Trophoblast cell (in vitro differentiated cells and primary cell): ENCODE results near the gene KCNIP4.

ENCODE experiments used
- DNase-seq, 2 donors: peaks; one replicate each; pipeline ENCODE4 v3.0.0-alpha.2; 2016
- H2AFZ ChIP-seq: 2 replicates; pipeline ENCODE4 v1.6.1; 2013; ENCODE audit warnings: low read length, moderate library complexity, mild to moderate bottlenecking; ENCODE audit not compliant: insufficient read depth, poor library complexity
- H2AK5ac ChIP-seq: 2 replicates; pipeline ENCODE4 v1.6.1; 2013; ENCODE audit warnings: mild to moderate bottlenecking, low read length
- H2BK120ac ChIP-seq: 2 replicates; pipeline ENCODE4 v1.6.1; 2013; ENCODE audit warnings: low read length, mild to moderate bottlenecking, moderate library complexity; ENCODE audit not compliant: insufficient read depth, poor library complexity
- H2BK12ac ChIP-seq: 2 replicates; pipeline ENCODE4 v1.6.1; 2013; ENCODE audit warnings: mild to moderate bottlenecking, low read length, moderate library complexity
- H2BK5ac ChIP-seq: 2 replicates; pipeline ENCODE4 v1.6.1; 2013; ENCODE audit warnings: low read length, low read depth, moderate library complexity, mild to moderate bottlenecking; ENCODE audit not compliant: poor library complexity
- H3K14ac ChIP-seq: 2 replicates; pipeline ENCODE4 v1.6.1; 2013; ENCODE audit warnings: mild to moderate bottlenecking, low read length
- H3K18ac ChIP-seq: 2 replicates; pipeline ENCODE4 v1.6.1; 2013; ENCODE audit warnings: mild to moderate bottlenecking, low read length
- H3K23ac ChIP-seq: 2 replicates; pipeline ENCODE4 v1.6.1; 2013; ENCODE audit warnings: low read length
- H3K27ac ChIP-seq: 2 replicates; pipeline ENCODE4 v1.5.1; 2013; ENCODE audit warnings: low read depth, mild to moderate bottlenecking, inconsistent platforms, low read length, moderate library complexity
- H3K27me3 ChIP-seq: 2 replicates; pipeline ENCODE4 v1.6.1; 2013; ENCODE audit warnings: inconsistent platforms, mild to moderate bottlenecking, low read length, moderate library complexity; ENCODE audit not compliant: insufficient read depth
- H3K36me3 ChIP-seq, 2 experiments: 1 replicate in 1 of 2; 2 replicates in 1 of 2; pipeline ENCODE4 v1.6.1; 2013; ENCODE audit warnings: low read length in 2 of 2, mild to moderate bottlenecking in 2 of 2, moderate library complexity in 1 of 2; ENCODE audit not compliant: insufficient read depth in 2 of 2, control insufficient read depth in 1 of 2
- H3K4ac ChIP-seq: 2 replicates; pipeline ENCODE4 v1.6.1; 2013; ENCODE audit warnings: low read depth, mild to moderate bottlenecking, low read length, moderate library complexity
- H3K4me1 ChIP-seq, 2 experiments: 1 replicate in 1 of 2; 2 replicates in 1 of 2; pipeline ENCODE4 v1.6.1; 2013; ENCODE audit warnings: low read length in 2 of 2, mild to moderate bottlenecking in 2 of 2, moderate library complexity in 1 of 2; ENCODE audit not compliant: insufficient read depth in 2 of 2, control insufficient read depth in 1 of 2
- H3K4me2 ChIP-seq: 2 replicates; pipeline ENCODE4 v1.6.1; 2013; ENCODE audit warnings: inconsistent platforms, mild to moderate bottlenecking, low read length, moderate library complexity
- H3K4me3 ChIP-seq: 2 replicates; pipeline ENCODE4 v1.5.1; 2013; ENCODE audit warnings: mild to moderate bottlenecking, low read depth, low read length, inconsistent platforms
- H3K79me1 ChIP-seq: one replicate; pipeline ENCODE4 v1.6.1; 2013; ENCODE audit warnings: low read length
- H3K79me2 ChIP-seq: 2 replicates; pipeline ENCODE4 v1.6.1; 2013; ENCODE audit warnings: low read length, mild to moderate bottlenecking; ENCODE audit not compliant: control insufficient read depth, insufficient read depth, poor library complexity
- H3K9ac ChIP-seq: 2 replicates; pipeline ENCODE4 v1.6.1; 2013; ENCODE audit warnings: mild to moderate bottlenecking, low read length
- H3K9me3 ChIP-seq: 2 replicates; pipeline ENCODE4 v1.6.1; 2013; ENCODE audit warnings: low read depth, mild to moderate bottlenecking, control low read depth, inconsistent platforms, low read length; ENCODE audit not compliant: insufficient read depth
- H4K12ac ChIP-seq: 2 replicates; pipeline ENCODE4 v1.6.1; 2013; ENCODE audit warnings: low read depth, mild to moderate bottlenecking, low read length, moderate library complexity
- H4K8ac ChIP-seq: 2 replicates; pipeline ENCODE4 v1.6.1; 2013; ENCODE audit warnings: low read depth, mild to moderate bottlenecking, low read length, moderate library complexity
- H4K91ac ChIP-seq: one replicate; pipeline ENCODE4 v1.6.1; 2013; ENCODE audit warnings: low read depth, mild to moderate bottlenecking, low read length, moderate library complexity
- WGBS: extraction: QIAGEN DNeasy Blood & Tissue Kit; methylation state at CpG from one replicate; pipeline ENCODE4 v1.1.7; 2013; ENCODE audit warnings: missing lambda C conversion rate; ENCODE audit not compliant: insufficient read length, insufficient coverage; ENCODE audit errors: extremely low coverage; 5-methylcytosine and 5-hydroxymethylcytosine counted together

The KCNIP4 gene

GRCh38 chr4:21018817-21019216, 929.8 kb downstream of the KCNIP4 start:
- Histone ChIP-seq H3K36me3 (no peaks in the 10 kb centered on the region), H3K23ac (no peak overlapping the region), H2BK5ac (no peak overlapping the region), H2BK12ac (no peak overlapping the region), H2AFZ (no peak overlapping the region), H3K14ac (no peak overlapping the region), H2BK120ac (no peak overlapping the region), H3K79me2 (no peaks in the 10 kb centered on the region), H3K27ac (no peak overlapping the region), H3K4me1 (no peaks in the 10 kb centered on the region), H3K9ac (no peak overlapping the region), H3K9me3 (no peaks in the 10 kb centered on the region), H2AK5ac (no peak overlapping the region), H3K4ac (no peak overlapping the region), H3K4me3 (no peak overlapping the region), H3K18ac (no peak overlapping the region), H3K27me3 (no peaks in the 10 kb centered on the region), H4K8ac (no peak overlapping the region), H4K91ac (no peak overlapping the region), H3K79me1 (peaks cover 6% of the 10 kb centered on the region), H4K12ac (no peak overlapping the region), H3K4me2 (no peak overlapping the region)
- no CpG with 5 or more reads among the region's 2 CpGs for WGBS
- DNase-seq, result no peak

DNA sequence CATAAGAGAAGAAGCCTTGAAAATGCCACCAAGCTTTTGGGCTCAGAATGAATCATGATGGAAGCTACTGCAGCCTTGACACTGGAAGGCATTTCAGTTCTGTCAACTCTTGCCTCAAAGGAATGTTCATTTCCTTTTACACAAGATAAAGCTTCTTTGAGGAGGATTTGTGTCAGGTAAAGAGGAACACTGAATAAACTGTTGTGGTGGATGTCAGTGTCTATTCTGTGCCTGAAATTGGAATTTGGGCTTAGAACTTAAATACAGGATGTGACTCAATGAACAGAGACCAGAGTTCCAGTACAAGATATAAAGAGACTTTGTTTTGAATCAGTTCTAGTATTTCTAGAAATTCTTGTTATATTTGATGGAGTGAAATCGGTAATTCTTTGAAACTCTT, 935.1 kb downstream of the KCNIP4 start:
- no CpG with 5 or more reads among the region's 1 CpG for WGBS
- Histone ChIP-seq H3K79me2 (no peaks in the 10 kb centered on the region), H3K9ac (no peak overlapping the region), H3K9me3 (no peaks in the 10 kb centered on the region), H3K4ac (no peak overlapping the region), H2BK120ac (no peak overlapping the region), H3K4me3 (no peak overlapping the region), H3K4me2 (no peak overlapping the region), H4K12ac (no peak overlapping the region), H4K8ac (no peak overlapping the region), H3K4me1 (peaks cover 4 to 9% of the 10 kb centered on the region in 2 experiments), H2BK5ac (peak overlapping the region; percentile 25), H3K14ac (no peak overlapping the region), H3K23ac (no peak overlapping the region), H3K36me3 (no peaks in the 10 kb centered on the region), H3K18ac (no peak overlapping the region), H3K27me3 (no peaks in the 10 kb centered on the region), H2BK12ac (no peak overlapping the region), H3K79me1 (peaks cover 10% of the 10 kb centered on the region), H2AFZ (no peak overlapping the region), H3K27ac (peak overlapping the region; percentile 82), H4K91ac (no peak overlapping the region), H2AK5ac (no peak overlapping the region)
- DNase-seq, result peak; percentile 10 to 44

DNA sequence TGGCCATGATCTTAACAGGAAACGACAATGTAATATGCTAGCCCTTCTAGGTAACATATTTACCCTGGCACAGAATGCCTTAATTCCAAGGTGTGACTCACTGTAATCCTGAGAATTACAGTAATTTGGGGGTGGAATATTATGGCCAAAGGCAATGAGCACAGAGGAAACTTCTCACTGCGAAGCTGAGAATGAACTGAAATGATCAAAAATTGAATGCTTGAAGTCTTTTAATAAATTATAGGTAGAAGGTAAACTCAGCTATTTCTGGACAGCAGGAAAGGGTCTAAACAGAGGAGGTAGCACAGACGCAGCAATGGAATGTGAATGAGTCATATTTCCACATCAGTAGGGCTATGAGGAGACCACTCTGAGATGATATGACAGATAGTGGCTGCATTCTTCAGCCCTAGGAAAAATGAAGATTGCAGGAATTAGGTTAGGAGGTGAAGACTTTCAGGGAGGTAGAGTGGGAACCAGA, 935.7 kb downstream of the KCNIP4 start:
- Histone ChIP-seq H3K4me3 (no peak overlapping the region), H2AK5ac (no peak overlapping the region), H2BK12ac (no peak overlapping the region), H3K4ac (no peak overlapping the region), H3K27ac (peak overlapping the region; percentile 82), H3K18ac (no peak overlapping the region), H3K4me2 (no peak overlapping the region), H3K79me1 (peaks cover 10% of the 10 kb centered on the region), H3K36me3 (no peaks in the 10 kb centered on the region), H4K12ac (no peak overlapping the region), H3K79me2 (no peaks in the 10 kb centered on the region), H4K8ac (no peak overlapping the region), H3K9me3 (no peaks in the 10 kb centered on the region), H2BK120ac (no peak overlapping the region), H3K23ac (no peak overlapping the region), H3K14ac (no peak overlapping the region), H3K27me3 (no peaks in the 10 kb centered on the region), H3K9ac (no peak overlapping the region), H2BK5ac (no peak overlapping the region), H2AFZ (no peak overlapping the region), H4K91ac (no peak overlapping the region), H3K4me1 (peaks cover 4 to 9% of the 10 kb centered on the region in 2 experiments)
- DNase-seq, result peak; percentile 19 to 67
- no CpG with 5 or more reads among the region's 3 CpGs for WGBS

- Histone ChIP-seq H2BK120ac (no peak overlapping the region), H2AK5ac (no peak overlapping the region), H3K14ac (no peak overlapping the region), H3K4me2 (no peak overlapping the region), H3K18ac (no peak overlapping the region), H3K23ac (no peak overlapping the region), H4K91ac (no peak overlapping the region), H3K4me3 (no peak overlapping the region), H3K4me1 (peaks cover 4 to 9% of the 10 kb centered on the region in 2 experiments), H2BK5ac (no peak overlapping the region), H2AFZ (no peak overlapping the region), H3K9me3 (no peaks in the 10 kb centered on the region), H3K36me3 (no peaks in the 10 kb centered on the region), H3K27ac (no peak overlapping the region), H3K79me1 (peaks cover 10% of the 10 kb centered on the region), H2BK12ac (no peak overlapping the region), H3K9ac (no peak overlapping the region), H3K79me2 (no peaks in the 10 kb centered on the region), H4K8ac (no peak overlapping the region), H3K4ac (no peak overlapping the region), H3K27me3 (no peaks in the 10 kb centered on the region), H4K12ac (no peak overlapping the region)
- no peak for DNase-seq
- no CpG with 5 or more reads among the region's 3 CpGs for WGBS
Measured at GRCh38 chr4:21011106-21011505, 937.5 kb downstream of the KCNIP4 start.
